Measurements from ENCODE around the gene TMEM179.

The TMEM179 gene

GRCh38 chr14:104554088-104554607 is 50.4 kb downstream of the TMEM179 start:
- DNase-seq = no peak

GRCh38 chr14:104553166-104554087 is 51.1 kb downstream of the TMEM179 start:
- no peak for DNase-seq

- DNase-seq = no peak
These were observed 51.8 kb downstream of the TMEM179 start for GRCh38 chr14:104552738-104553125.

- DNase-seq = no peak
These were observed 52.5 kb downstream of the TMEM179 start for GRCh38 chr14:104551851-104552737.

- DNase-seq = no peak
These were observed 53.5 kb downstream of the TMEM179 start for GRCh38 chr14:104550861-104551728.

GRCh38 chr14:104550340-104550860 is 54.2 kb downstream of the TMEM179 start:
- DNase-seq = no peak

- no peak for DNase-seq
These were observed 54.8 kb downstream of the TMEM179 start for GRCh38 chr14:104549536-104550339.

- DNase-seq = no peak
These were observed 55.6 kb downstream of the TMEM179 start for GRCh38 chr14:104548802-104549535.

- no peak for DNase-seq
These were observed 56.4 kb downstream of the TMEM179 start for GRCh38 chr14:104547998-104548700.

GRCh38 chr14:104547310-104547997 is 57.1 kb downstream of the TMEM179 start:
- DNase-seq = no peak

GRCh38 chr14:104546591-104547309 is 57.8 kb downstream of the TMEM179 start:
- DNase-seq = no peak

GRCh38 chr14:104545942-104546501 is 58.5 kb downstream of the TMEM179 start:
- DNase-seq = no peak

- no peak for DNase-seq
These were observed 59.2 kb downstream of the TMEM179 start for GRCh38 chr14:104545151-104545941.

- DNase-seq = no peak
These were observed 60.1 kb downstream of the TMEM179 start for GRCh38 chr14:104544362-104544961.

GRCh38 chr14:104542871-104543830 is 61.4 kb downstream of the TMEM179 start:
- no peak for DNase-seq
